GM23338 (cell line): ENCODE data around the gene LAMTOR4. TPM values are rescaled to one million over a fixed set of nuclear protein-coding genes. Genes with fewer than 3 reads are reported as not detected.

Source experiments
- microRNA-seq: library from miRNA; unstranded; fragments of <30 nt; microRNA quantifications from one replicate; pipeline ENCODE4, GENCODE V29; 2017
- polyA plus RNA-seq: library from polyadenylated mRNA; unstranded; fragments of >200 nt; fragmentation: Nextera tagmentation; extraction: Ambion mirVana; gene quantifications from 2 replicates; pipeline ENCODE4 v1.2.1, GENCODE V29; 2016
- total RNA-seq: library from RNA; depleted of rRNA; stranded (reverse); fragments of >200 nt; shearing (Covaris generic); gene quantifications from 2 replicates; pipeline ENCODE4 v1.2.3, GENCODE V29; 2014; rRNA removed

Gene LAMTOR4
- total and polyA plus RNA-seq, 2 experiments from 2014 or later, result 145 to 333 TPM

Small RNA genes lying within 50 kb of the gene (microRNA-seq; reads per million reads assigned to microRNA genes)
- gene MIR4658, result not detected

Other genes starting within 250 kb of the LAMTOR4 start
- 9.1 and 13.7 TPM in 2 replicates for gene TRIM4, start 229.4 kb upstream of the LAMTOR4 start, total RNA-seq
- gene TRIM4, start 229.4 kb upstream of the LAMTOR4 start, polyA plus RNA-seq, result 5.0 and 5.5 TPM in 2 replicates
- gene GJC3, start 219.3 kb upstream of the LAMTOR4 start, total RNA-seq, result 0.23 and 0.56 TPM in 2 replicates
- 3.1 and 3.8 TPM in 2 replicates for gene GJC3, start 219.3 kb upstream of the LAMTOR4 start, polyA plus RNA-seq
- gene AZGP1, start 172.9 kb upstream of the LAMTOR4 start, total RNA-seq, result 0.17 TPM in 1 of 2 replicates, not detected in the other
- 1.3 TPM in 1 of 2 replicates, not detected in the other for gene AZGP1, start 172.9 kb upstream of the LAMTOR4 start, polyA plus RNA-seq
- gene ZKSCAN1, start 133.3 kb upstream of the LAMTOR4 start, total RNA-seq, result 14.5 and 19.4 TPM in 2 replicates
- 9.8 and 11.8 TPM in 2 replicates for gene ZKSCAN1, start 133.3 kb upstream of the LAMTOR4 start, polyA plus RNA-seq
- gene ZSCAN21, start 99.1 kb upstream of the LAMTOR4 start, total RNA-seq, result 21.8 and 24.8 TPM in 2 replicates
- 15.4 and 15.7 TPM in 2 replicates for gene ZSCAN21, start 99.1 kb upstream of the LAMTOR4 start, polyA plus RNA-seq
- gene ZNF3, start 67.2 kb upstream of the LAMTOR4 start, total RNA-seq, result 40.8 and 48.9 TPM in 2 replicates
- gene ZNF3, start 67.2 kb upstream of the LAMTOR4 start, polyA plus RNA-seq, result 22.6 and 23.4 TPM in 2 replicates
- 89.8 and 104 TPM in 2 replicates for gene COPS6, start 59.9 kb upstream of the LAMTOR4 start, total RNA-seq
- 191 and 198 TPM in 2 replicates for gene COPS6, start 59.9 kb upstream of the LAMTOR4 start, polyA plus RNA-seq
- gene MCM7, start 47.5 kb upstream of the LAMTOR4 start, total RNA-seq, result 285 TPM in 2 replicates
- gene MCM7, start 47.5 kb upstream of the LAMTOR4 start, polyA plus RNA-seq, result 140 and 144 TPM in 2 replicates
- gene AP4M1, start 47.3 kb upstream of the LAMTOR4 start, total RNA-seq, result 12.2 and 13.3 TPM in 2 replicates
- gene AP4M1, start 47.3 kb upstream of the LAMTOR4 start, polyA plus RNA-seq, result 9.5 and 14.4 TPM in 2 replicates
- 125 and 141 TPM in 2 replicates for gene TAF6, start 29.6 kb upstream of the LAMTOR4 start, total RNA-seq
- 54.9 and 56.3 TPM in 2 replicates for gene TAF6, start 29.6 kb upstream of the LAMTOR4 start, polyA plus RNA-seq
- gene CNPY4, start 29.3 kb upstream of the LAMTOR4 start, total RNA-seq, result 11.3 and 12.0 TPM in 2 replicates
- gene CNPY4, start 29.3 kb upstream of the LAMTOR4 start, polyA plus RNA-seq, result 10.7 and 11.1 TPM in 2 replicates
- 5.0 and 5.7 TPM in 2 replicates for gene MBLAC1, start 22.0 kb upstream of the LAMTOR4 start, total RNA-seq
- 2.4 and 2.7 TPM in 2 replicates for gene MBLAC1, start 22.0 kb upstream of the LAMTOR4 start, polyA plus RNA-seq
- gene TRAPPC14, start 9.8 kb downstream of the LAMTOR4 start, total RNA-seq, result 12.3 and 15.7 TPM in 2 replicates
- gene TRAPPC14, start 9.8 kb downstream of the LAMTOR4 start, polyA plus RNA-seq, result 9.3 and 9.8 TPM in 2 replicates
- 3.4 and 6.3 TPM in 2 replicates for gene GAL3ST4, start 19.7 kb downstream of the LAMTOR4 start, total RNA-seq
- 2.1 and 3.1 TPM in 2 replicates for gene GAL3ST4, start 19.7 kb downstream of the LAMTOR4 start, polyA plus RNA-seq
- gene GPC2, start 28.5 kb downstream of the LAMTOR4 start, total RNA-seq, result 48.8 and 53.6 TPM in 2 replicates
- gene GPC2, start 28.5 kb downstream of the LAMTOR4 start, polyA plus RNA-seq, result 9.8 and 10.7 TPM in 2 replicates
- 3.4 and 4.6 TPM in 2 replicates for gene STAG3, start 29.0 kb downstream of the LAMTOR4 start, total RNA-seq
- 4.1 and 4.7 TPM in 2 replicates for gene STAG3, start 29.0 kb downstream of the LAMTOR4 start, polyA plus RNA-seq
- not detected in 2 replicates for gene PVRIG, start 71.0 kb downstream of the LAMTOR4 start, total RNA-seq
- 1.1 TPM in 1 of 2 replicates, not detected in the other for gene PVRIG, start 71.0 kb downstream of the LAMTOR4 start, polyA plus RNA-seq
- gene SPDYE3, start 158.8 kb downstream of the LAMTOR4 start, total RNA-seq, result not detected in 2 replicates
- gene SPDYE3, start 158.8 kb downstream of the LAMTOR4 start, polyA plus RNA-seq, result 3.6 and 4.1 TPM in 2 replicates
- gene PILRB, start 209.2 kb downstream of the LAMTOR4 start, total RNA-seq, result 21.6 and 43.0 TPM in 2 replicates
- gene PILRB, start 209.2 kb downstream of the LAMTOR4 start, polyA plus RNA-seq, result 25.3 and 25.5 TPM in 2 replicates
- gene PILRA, start 224.6 kb downstream of the LAMTOR4 start, total RNA-seq, result 0.38 and 2.6 TPM in 2 replicates
- gene PILRA, start 224.6 kb downstream of the LAMTOR4 start, polyA plus RNA-seq, result 5.3 and 5.9 TPM in 2 replicates